ENCODE measurements around the gene UVSSA. TPM values are rescaled to one million over a fixed set of nuclear protein-coding genes. Genes with fewer than 3 reads are reported as not detected.
A peak's percentile ranks its signal among the peaks of the same experiment; 100 is the strongest.

UVSSA gene
- total and polyA plus RNA-seq, 7 donors, result 1.8 to 18.7 (median 8.7) TPM

GRCh38 chr4:1336088-1336491, 10.9 kb upstream of the UVSSA start:
- TF ChIP-seq CTCF (IDR thresholded peaks at IDR 0.05) (no peak), POLR2AphosphoS5 (IDR thresholded peaks at IDR 0.05) (peak in 2 of 4 donors; percentile 5 to 10)
- Histone ChIP-seq H3K9me3 (no peaks in the 10 kb centered on the region), H3K27me3 (no peaks in the 10 kb centered on the region), H3K4me3 (no peak overlapping the region), H3K4me1 (no peaks in the 10 kb centered on the region), H3K36me3 (peaks cover 23 to 74% (median 60%) of the 10 kb centered on the region in 4 donors), H3K27ac (no peak overlapping the region)
- 90 to 93% methylated on average over 7 of the region's 7 CpGs for WGBS, 2 donors
- intact Hi-C loops (cut with DNase I), result no loop called here
- no peak for DNase-seq

DNA sequence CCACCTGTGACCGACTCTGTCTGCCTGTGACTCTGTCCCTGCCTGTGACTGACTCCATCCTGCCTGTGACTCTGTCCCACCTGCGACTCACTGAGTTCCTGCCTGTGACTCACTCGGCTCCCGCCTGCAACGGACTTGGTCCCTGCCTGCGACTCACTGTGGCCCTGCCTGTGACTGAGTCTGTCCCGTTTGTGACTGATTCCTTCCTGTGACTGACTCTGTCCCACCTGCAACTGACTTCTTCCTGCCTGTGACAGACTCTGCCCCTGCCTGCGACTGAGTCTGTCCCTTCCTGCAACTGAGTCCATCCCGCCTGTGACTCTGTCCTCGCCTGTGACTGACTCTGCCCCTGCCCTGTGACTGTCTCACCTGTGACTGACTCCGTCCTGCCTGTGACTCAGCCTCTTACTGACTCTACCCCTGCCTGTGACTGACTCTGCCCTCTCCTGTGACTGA, 9.6 kb upstream of the UVSSA start:
- no peak for DNase-seq
- 81 to 85% methylated on average over 11 of the region's 11 CpGs for WGBS, 2 donors
- H3K27me3 ChIP-seq, result no peaks in the 10 kb centered on the region
- H3K9me3 ChIP-seq, result no peaks in the 10 kb centered on the region
- H3K36me3 ChIP-seq, result peaks cover 23 to 80% (median 59%) of the 10 kb centered on the region in 4 donors
- TF ChIP-seq POLR2AphosphoS5 (IDR thresholded peaks at IDR 0.05), result no peak
- no peak for TF ChIP-seq CTCF (IDR thresholded peaks at IDR 0.05)
- no peak for TF ChIP-seq EP300 (IDR thresholded peaks at IDR 0.05)
- TF ChIP-seq POLR2A (IDR thresholded peaks at IDR 0.05), result no peak
- no peaks in the 10 kb centered on the region for H3K4me1 ChIP-seq
- no peak overlapping the region for H3K27ac ChIP-seq
- intact Hi-C loops (cut with DNase I), result no loop called here
- H3K4me3 ChIP-seq, result no peak overlapping the region

GRCh38 chr4:1337951-1338751, 8.9 kb upstream of the UVSSA start:
- Histone ChIP-seq H3K9me3 (no peaks in the 10 kb centered on the region), H3K4me1 (no peaks in the 10 kb centered on the region), H3K36me3 (peaks cover 23 to 72% (median 53%) of the 10 kb centered on the region in 4 donors), H3K4me3 (no peak overlapping the region), H3K27ac (no peak overlapping the region), H3K27me3 (no peaks in the 10 kb centered on the region)
- TF ChIP-seq EP300 (IDR thresholded peaks at IDR 0.05) (no peak), POLR2A (IDR thresholded peaks at IDR 0.05) (no peak), CTCF (IDR thresholded peaks at IDR 0.05) (no peak), POLR2AphosphoS5 (IDR thresholded peaks at IDR 0.05) (no peak)
- DNase-seq, result no peak
- WGBS, 2 donors, result 97 to 98% methylated on average over 41 of the region's 41 CpGs
- intact Hi-C loops (cut with DNase I), result no loop called here

DNA sequence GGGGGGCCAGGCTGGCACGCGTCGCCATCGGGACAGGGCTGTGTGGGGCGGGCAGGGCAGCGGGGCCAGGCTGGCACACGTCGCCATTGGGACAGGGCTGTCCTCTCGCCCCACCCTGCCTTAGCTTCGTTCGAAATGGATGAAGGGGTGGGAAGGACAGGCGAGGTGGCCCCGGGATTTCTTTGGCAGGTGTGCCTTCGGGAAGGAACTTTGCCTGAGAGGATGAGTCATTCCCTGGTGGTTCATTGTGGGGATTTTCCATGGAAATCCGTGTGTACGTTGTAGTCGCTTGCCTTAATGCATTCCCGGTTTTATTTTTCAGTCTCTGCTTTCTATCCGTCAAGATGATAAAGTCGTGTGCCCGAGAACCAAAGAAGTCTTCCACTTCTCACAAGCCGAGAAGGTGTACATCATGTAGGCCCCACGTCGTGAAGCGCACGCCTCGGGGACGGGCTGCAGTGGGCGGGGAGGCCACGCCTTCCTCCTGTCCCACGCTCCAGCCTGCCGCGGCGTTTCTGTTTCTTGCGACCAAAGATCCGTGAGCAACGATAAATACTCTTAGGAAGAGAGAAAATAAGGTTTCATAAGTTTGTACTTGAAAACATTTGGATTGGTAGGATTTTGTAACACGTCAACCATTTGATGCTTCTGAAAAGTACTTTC, 8.1 kb upstream of the UVSSA start:
- Histone ChIP-seq H3K9me3 (no peaks in the 10 kb centered on the region), H3K27me3 (no peaks in the 10 kb centered on the region), H3K4me3 (no peak overlapping the region), H3K27ac (no peak overlapping the region), H3K36me3 (peaks cover 23 to 70% (median 52%) of the 10 kb centered on the region in 4 donors), H3K4me1 (no peaks in the 10 kb centered on the region)
- DNase-seq, result no peak
- intact Hi-C loops (cut with DNase I), result no loop called here
- WGBS, 2 donors, result 97% methylated on average over 38 of the region's 38 CpGs
- no peak for TF ChIP-seq POLR2AphosphoS5 (IDR thresholded peaks at IDR 0.05)
- TF ChIP-seq CTCF (IDR thresholded peaks at IDR 0.05), result no peak
- TF ChIP-seq POLR2A (IDR thresholded peaks at IDR 0.05), result no peak
- TF ChIP-seq EP300 (IDR thresholded peaks at IDR 0.05), result no peak

All from sigmoid colon (tissue), 7 donors.